SH-SY5Y (cell line): Measurements from ENCODE around the gene FOXK2.

Source experiments
- GATA2 ChIP-seq: IDR thresholded peaks from 2 replicates; pipeline ENCODE4 v1.6.1; 2011; ENCODE audit warnings: mild to moderate bottlenecking, low read depth, low read length
- GATA3 ChIP-seq: IDR thresholded peaks from 2 replicates; pipeline ENCODE4 v1.6.1; 2011; ENCODE audit warnings: low read depth, mild to moderate bottlenecking, low read length, moderate library complexity

GRCh38 chr17:82582709-82583108 lies 63.2 kb downstream of the FOXK2 start:
- TF ChIP-seq GATA3 (no peak), GATA2 (no peak)
